ENCODE measurements around the gene LGALS9. TPM values are rescaled to one million over a fixed set of nuclear protein-coding genes. Genes with fewer than 3 reads are reported as not detected.

LGALS9 gene
- polyA plus RNA-seq, 1 of the 3 experiments (the other 2 are of a cell fraction) = 0.21 TPM

DNA sequence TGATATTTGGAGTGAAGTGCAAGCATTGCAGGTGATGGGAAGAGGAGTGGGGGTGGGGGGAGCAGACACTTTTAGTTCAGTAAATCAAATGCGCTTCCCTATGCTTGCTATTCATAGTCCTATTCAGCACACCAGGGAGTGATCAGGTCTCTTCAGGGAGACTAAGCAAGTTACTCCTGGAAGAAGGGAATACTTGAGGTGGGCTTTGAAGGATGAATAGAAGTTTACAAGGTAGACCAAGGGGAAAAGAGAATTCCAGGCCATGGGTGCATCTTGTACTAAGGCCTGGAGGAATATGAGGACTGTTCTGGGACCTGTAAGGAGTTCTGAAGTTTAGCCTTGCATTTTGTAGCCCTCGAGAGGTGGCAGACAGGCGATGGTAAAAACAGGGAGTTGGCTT lies 40.1 kb upstream of the LGALS9 start:
- Histone ChIP-seq H4K20me1 (ENCODE audit: insufficient read depth) (no peaks in the 10 kb centered on the region), H3K4me1 (ENCODE audit: control insufficient read depth in 1 of 2, insufficient read depth in 2 of 2, low read depth in 1 of 2, low read length in 1 of 2) (peaks cover 12 to 24% of the 10 kb centered on the region in 2 experiments), H3K9ac (no peak overlapping the region), H3F3A (replicated peaks; ENCODE audit: insufficient read depth) (no peaks in the 10 kb centered on the region), H3K4me3 (ENCODE audit: low read depth in 2 of 2, low read length in 1 of 2) (no peak overlapping the region), H3K36me3 (replicated peaks in 1 of 2; ENCODE audit: control insufficient read depth in 1 of 2, insufficient read depth in 2 of 2, low read length in 1 of 2) (peaks cover 0 to 12% of the 10 kb centered on the region in 2 experiments), H3K79me2 (ENCODE audit: insufficient read depth) (no peaks in the 10 kb centered on the region), H3K27ac (ENCODE audit: low read depth in 2 of 2, low read length in 1 of 2) (no peak overlapping the region), H2AFZ (ENCODE audit: low read depth) (no peak overlapping the region), H3K27me3 (ENCODE audit: insufficient read depth) (no peaks in the 10 kb centered on the region), H3K9me3 (no peaks in the 10 kb centered on the region), H3K4me2 (no peak overlapping the region), H3K9me2 (no peaks in the 10 kb centered on the region)
- WGBS (ENCODE audit: low lambda C conversion rate) = 93% methylated on average over 3 of the region's 3 CpGs
- ChIA-PET CTCF (interaction anchor here (0.9 to 10.3 kb wide), 2 partner anchors 12 to 21 kb away, joined by 3 to 99 read pairs; no protein-coding TSS in a partner anchor), POLR2A (no interaction called here)
- DNase-seq = no peak
- TF ChIP-seq FOXJ3 (CRISPR knock-in tag; IDR thresholded peaks at IDR 0.05) (no peak), JUND (IDR thresholded peaks at IDR 0.05) (no peak), YY1 (IDR thresholded peaks at IDR 0.05; ENCODE audit: low read depth) (no peak), TCF12 (IDR thresholded peaks at IDR 0.05) (no peak), EZH2phosphoT487 (IDR thresholded peaks at IDR 0.05; ENCODE audit: borderline replicate concordance, low read depth) (no peak), TEAD4 (IDR thresholded peaks at IDR 0.05; ENCODE audit: borderline replicate concordance, insufficient read depth) (no peak), RCOR1 (IDR thresholded peaks at IDR 0.05; ENCODE audit: low read length) (no peak), GATA2 (CRISPR knock-in tag; IDR thresholded peaks at IDR 0.05) (no peak)
- TF ChIP-seq, protein P1, sequence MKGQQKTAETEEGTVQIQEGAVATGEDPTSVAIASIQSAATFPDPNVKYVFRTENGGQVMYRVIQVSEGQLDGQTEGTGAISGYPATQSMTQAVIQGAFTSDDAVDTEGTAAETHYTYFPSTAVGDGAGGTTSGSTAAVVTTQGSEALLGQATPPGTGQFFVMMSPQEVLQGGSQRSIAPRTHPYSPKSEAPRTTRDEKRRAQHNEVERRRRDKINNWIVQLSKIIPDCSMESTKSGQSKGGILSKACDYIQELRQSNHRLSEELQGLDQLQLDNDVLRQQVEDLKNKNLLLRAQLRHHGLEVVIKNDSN (IDR thresholded peaks at IDR 0.05; ENCODE audit: borderline replicate concordance, low read depth) = no peak
- TF ChIP-seq, protein P2, sequence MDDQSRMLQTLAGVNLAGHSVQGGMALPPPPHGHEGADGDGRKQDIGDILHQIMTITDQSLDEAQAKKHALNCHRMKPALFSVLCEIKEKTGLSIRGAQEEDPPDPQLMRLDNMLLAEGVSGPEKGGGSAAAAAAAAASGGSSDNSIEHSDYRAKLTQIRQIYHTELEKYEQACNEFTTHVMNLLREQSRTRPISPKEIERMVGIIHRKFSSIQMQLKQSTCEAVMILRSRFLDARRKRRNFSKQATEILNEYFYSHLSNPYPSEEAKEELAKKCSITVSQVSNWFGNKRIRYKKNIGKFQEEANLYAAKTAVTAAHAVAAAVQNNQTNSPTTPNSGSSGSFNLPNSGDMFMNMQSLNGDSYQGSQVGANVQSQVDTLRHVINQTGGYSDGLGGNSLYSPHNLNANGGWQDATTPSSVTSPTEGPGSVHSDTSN (IDR thresholded peaks at IDR 0.05) = no peak
- TF ChIP-seq, protein P3, sequence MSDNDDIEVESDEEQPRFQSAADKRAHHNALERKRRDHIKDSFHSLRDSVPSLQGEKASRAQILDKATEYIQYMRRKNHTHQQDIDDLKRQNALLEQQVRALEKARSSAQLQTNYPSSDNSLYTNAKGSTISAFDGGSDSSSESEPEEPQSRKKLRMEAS (IDR thresholded peaks at IDR 0.05; ENCODE audit: low read depth) = no peak

DNA sequence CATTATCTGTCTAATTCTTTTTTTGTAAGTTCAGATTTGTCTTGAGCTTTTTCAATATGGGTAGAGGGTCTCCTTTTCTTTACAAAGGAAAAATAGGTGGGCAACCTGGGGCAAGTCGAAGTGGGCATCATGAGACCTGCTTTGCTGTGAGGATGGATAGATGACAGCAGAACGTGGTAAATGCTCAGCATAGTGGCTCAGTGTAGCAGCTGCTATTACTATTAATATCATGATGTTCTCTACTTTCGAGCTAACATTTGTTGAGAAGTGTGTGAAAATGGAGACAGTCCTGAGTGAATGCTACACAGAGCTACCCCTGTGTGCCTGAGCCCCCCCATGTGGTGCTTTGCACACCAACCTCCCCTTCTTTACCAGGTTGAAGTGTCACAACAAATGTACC lies 39.0 kb upstream of the LGALS9 start:
- WGBS (ENCODE audit: low lambda C conversion rate) = 88% methylated on average over 3 of the region's 3 CpGs
- Histone ChIP-seq H2AFZ (ENCODE audit: low read depth) (no peak overlapping the region), H4K20me1 (ENCODE audit: insufficient read depth) (no peaks in the 10 kb centered on the region), H3K36me3 (replicated peaks in 1 of 2; ENCODE audit: control insufficient read depth in 1 of 2, insufficient read depth in 2 of 2, low read length in 1 of 2) (peaks cover 0 to 12% of the 10 kb centered on the region in 2 experiments), H3K9me2 (no peaks in the 10 kb centered on the region), H3K79me2 (ENCODE audit: insufficient read depth) (no peaks in the 10 kb centered on the region), H3K9ac (no peak overlapping the region), H3K27me3 (ENCODE audit: insufficient read depth) (no peaks in the 10 kb centered on the region), H3K9me3 (no peaks in the 10 kb centered on the region), H3K4me3 (ENCODE audit: low read depth in 2 of 2, low read length in 1 of 2) (no peak overlapping the region), H3K4me1 (ENCODE audit: control insufficient read depth in 1 of 2, insufficient read depth in 2 of 2, low read depth in 1 of 2, low read length in 1 of 2) (peaks cover 1 to 24% of the 10 kb centered on the region in 2 experiments), H3K4me2 (no peak overlapping the region), H3K27ac (ENCODE audit: low read depth in 2 of 2, low read length in 1 of 2) (no peak overlapping the region), H3F3A (replicated peaks; ENCODE audit: insufficient read depth) (no peaks in the 10 kb centered on the region)
- DNase-seq = no peak
- CTCF ChIA-PET = interaction anchor here (0.9 to 15.0 kb wide), 8 partner anchors 11 to 259 kb away, joined by 3 to 222 read pairs (median 4); partner anchors contain the start of gene KSR1
- POLR2A ChIA-PET = no interaction called here
- TF ChIP-seq, protein P4, sequence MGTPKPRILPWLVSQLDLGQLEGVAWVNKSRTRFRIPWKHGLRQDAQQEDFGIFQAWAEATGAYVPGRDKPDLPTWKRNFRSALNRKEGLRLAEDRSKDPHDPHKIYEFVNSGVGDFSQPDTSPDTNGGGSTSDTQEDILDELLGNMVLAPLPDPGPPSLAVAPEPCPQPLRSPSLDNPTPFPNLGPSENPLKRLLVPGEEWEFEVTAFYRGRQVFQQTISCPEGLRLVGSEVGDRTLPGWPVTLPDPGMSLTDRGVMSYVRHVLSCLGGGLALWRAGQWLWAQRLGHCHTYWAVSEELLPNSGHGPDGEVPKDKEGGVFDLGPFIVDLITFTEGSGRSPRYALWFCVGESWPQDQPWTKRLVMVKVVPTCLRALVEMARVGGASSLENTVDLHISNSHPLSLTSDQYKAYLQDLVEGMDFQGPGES (IDR thresholded peaks at IDR 0.05; ENCODE audit: low read depth, low read length) = no peak
- TF ChIP-seq RAD21 (IDR thresholded peaks at IDR 0.05; ENCODE audit: low read length) = no peak
- TF ChIP-seq TAF1 (IDR thresholded peaks at IDR 0.05; ENCODE audit: borderline replicate concordance, low read depth, low read length) = no peak
- TF ChIP-seq MEF2A (IDR thresholded peaks at IDR 0.05; ENCODE audit: borderline replicate concordance, low read depth) = no peak
- TF ChIP-seq EZH2phosphoT487 (IDR thresholded peaks at IDR 0.05; ENCODE audit: borderline replicate concordance, low read depth) = no peak
- no peak for TF ChIP-seq RFX5 (IDR thresholded peaks at IDR 0.05; ENCODE audit: low read length)
- TF ChIP-seq, protein P5, sequence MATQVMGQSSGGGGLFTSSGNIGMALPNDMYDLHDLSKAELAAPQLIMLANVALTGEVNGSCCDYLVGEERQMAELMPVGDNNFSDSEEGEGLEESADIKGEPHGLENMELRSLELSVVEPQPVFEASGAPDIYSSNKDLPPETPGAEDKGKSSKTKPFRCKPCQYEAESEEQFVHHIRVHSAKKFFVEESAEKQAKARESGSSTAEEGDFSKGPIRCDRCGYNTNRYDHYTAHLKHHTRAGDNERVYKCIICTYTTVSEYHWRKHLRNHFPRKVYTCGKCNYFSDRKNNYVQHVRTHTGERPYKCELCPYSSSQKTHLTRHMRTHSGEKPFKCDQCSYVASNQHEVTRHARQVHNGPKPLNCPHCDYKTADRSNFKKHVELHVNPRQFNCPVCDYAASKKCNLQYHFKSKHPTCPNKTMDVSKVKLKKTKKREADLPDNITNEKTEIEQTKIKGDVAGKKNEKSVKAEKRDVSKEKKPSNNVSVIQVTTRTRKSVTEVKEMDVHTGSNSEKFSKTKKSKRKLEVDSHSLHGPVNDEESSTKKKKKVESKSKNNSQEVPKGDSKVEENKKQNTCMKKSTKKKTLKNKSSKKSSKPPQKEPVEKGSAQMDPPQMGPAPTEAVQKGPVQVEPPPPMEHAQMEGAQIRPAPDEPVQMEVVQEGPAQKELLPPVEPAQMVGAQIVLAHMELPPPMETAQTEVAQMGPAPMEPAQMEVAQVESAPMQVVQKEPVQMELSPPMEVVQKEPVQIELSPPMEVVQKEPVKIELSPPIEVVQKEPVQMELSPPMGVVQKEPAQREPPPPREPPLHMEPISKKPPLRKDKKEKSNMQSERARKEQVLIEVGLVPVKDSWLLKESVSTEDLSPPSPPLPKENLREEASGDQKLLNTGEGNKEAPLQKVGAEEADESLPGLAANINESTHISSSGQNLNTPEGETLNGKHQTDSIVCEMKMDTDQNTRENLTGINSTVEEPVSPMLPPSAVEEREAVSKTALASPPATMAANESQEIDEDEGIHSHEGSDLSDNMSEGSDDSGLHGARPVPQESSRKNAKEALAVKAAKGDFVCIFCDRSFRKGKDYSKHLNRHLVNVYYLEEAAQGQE (IDR thresholded peaks at IDR 0.05; ENCODE audit: low read depth, low read length) = no peak
- TF ChIP-seq, protein P6, sequence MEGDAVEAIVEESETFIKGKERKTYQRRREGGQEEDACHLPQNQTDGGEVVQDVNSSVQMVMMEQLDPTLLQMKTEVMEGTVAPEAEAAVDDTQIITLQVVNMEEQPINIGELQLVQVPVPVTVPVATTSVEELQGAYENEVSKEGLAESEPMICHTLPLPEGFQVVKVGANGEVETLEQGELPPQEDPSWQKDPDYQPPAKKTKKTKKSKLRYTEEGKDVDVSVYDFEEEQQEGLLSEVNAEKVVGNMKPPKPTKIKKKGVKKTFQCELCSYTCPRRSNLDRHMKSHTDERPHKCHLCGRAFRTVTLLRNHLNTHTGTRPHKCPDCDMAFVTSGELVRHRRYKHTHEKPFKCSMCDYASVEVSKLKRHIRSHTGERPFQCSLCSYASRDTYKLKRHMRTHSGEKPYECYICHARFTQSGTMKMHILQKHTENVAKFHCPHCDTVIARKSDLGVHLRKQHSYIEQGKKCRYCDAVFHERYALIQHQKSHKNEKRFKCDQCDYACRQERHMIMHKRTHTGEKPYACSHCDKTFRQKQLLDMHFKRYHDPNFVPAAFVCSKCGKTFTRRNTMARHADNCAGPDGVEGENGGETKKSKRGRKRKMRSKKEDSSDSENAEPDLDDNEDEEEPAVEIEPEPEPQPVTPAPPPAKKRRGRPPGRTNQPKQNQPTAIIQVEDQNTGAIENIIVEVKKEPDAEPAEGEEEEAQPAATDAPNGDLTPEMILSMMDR (IDR thresholded peaks at IDR 0.05) = no peak
- TF ChIP-seq TCF12 (IDR thresholded peaks at IDR 0.05) = no peak
- TF ChIP-seq, protein P3 (IDR thresholded peaks at IDR 0.05; ENCODE audit: low read depth) = no peak
- TF ChIP-seq POLR2AphosphoS5 (IDR thresholded peaks at IDR 0.05; ENCODE audit: low read depth, low read length) = no peak
